ENCODE measurements around the gene LCNL1.
A peak's percentile ranks its signal among the peaks of the same experiment; 100 is the strongest.
"Not testable (repeated sequence)": the region's sequence is repeated elsewhere in the genome, so short reads cannot be mapped to it uniquely, and the experiment has no call there.

The LCNL1 gene

DNA sequence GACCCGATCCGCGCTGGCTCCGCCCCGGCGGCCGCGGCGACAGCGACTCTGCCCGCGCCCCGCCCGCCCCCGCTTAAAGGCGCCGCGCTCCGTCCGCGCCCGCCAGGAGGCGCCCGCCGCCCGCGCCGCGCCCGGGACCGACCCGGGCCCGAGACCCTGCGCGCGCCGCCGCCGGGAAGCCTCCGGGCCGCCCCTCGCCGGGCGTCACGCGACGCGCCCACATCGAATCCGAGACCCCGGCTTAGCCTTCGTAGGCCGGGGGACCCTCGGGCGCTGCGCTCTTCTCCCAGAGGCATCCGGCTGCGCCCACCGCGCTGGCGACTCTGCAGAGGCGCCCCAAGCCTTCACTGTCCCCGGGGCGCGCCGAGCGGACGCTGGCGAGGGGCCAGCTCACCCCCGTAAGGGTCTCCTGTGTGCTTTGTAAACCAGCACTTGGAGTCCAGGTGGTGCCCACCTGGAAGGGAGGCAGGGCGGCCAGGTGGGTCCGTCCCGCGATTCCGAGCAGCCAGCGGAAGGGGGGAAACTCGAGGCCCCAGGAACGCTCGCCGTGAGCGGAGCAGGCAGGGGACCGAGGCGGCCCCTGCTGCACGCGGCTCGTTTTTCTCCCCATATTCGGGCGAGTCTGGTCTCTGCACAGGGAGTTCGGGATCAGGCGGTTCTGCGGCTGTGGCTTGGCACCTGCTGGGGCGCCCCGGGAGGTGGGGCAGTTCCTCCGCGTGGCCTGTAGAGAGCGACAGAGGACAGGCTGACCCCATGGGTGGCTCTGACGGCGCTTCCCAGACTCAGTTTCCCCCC, 45.7 kb downstream of the LCNL1 start:
- DNase-seq = peak; percentile 86

DNA sequence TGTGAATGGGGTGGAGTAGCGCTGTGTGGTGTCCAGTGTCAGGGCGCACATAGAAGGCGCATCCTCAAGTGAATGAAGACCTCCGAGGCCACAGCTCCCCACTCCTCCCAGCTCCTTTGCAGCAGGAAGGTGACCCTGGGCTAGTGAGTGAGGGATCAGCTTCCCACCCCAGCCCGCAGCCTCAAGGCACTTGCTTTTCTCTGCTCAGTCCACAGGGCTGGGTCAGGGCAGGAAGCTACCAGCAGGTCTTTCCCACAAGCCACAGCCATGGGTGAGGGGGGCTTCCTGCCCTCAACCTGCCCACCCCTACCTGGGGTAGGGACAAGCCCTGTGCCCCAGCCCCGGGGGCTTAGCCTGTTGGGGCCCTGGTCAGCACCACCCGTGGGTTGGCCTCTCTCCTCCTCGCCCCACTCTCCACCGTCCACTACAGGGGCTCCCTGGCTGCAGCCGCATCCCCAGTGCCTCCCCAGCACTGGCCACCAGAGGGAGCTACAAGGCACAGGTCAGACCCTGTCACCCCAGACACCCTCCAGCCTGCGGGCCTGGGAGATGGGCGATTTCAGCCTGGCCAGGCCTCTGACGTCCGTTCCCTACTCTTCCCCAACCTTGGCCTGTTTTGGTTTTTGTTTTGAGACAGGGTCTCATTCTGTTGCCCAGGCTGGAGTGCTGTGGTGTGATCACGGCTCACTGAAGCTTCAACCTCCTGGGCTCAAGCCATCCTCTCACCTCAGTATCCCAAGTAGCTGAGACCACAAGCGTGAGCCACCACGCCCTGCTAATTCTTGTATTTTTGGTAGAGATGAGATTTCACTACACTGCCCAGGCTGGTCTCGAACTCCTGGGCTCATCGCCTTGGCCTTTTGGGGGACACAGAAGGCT, 46.5 kb downstream of the LCNL1 start:
- peak; percentile 94 for DNase-seq

DNA sequence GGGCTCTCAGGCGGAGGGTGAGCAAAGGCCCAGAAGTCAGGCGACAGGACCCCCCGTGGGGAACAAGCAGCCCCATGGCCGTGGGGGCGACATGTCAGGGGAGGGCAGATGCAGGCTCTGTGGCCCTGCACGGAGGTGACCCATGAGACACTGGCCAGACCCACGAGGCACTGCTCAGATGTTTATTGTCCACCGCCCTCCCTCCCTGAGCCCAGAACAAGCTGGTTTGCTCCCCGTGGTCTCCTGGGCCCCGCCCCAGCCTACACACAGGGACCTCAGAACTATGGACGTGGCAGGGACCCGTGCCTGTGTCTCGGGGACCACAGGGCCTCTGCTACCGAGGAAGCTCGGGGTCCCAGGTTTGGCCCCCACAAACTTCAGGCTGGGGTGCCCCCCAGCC, 47.2 kb downstream of the LCNL1 start:
- no peak for DNase-seq

DNA sequence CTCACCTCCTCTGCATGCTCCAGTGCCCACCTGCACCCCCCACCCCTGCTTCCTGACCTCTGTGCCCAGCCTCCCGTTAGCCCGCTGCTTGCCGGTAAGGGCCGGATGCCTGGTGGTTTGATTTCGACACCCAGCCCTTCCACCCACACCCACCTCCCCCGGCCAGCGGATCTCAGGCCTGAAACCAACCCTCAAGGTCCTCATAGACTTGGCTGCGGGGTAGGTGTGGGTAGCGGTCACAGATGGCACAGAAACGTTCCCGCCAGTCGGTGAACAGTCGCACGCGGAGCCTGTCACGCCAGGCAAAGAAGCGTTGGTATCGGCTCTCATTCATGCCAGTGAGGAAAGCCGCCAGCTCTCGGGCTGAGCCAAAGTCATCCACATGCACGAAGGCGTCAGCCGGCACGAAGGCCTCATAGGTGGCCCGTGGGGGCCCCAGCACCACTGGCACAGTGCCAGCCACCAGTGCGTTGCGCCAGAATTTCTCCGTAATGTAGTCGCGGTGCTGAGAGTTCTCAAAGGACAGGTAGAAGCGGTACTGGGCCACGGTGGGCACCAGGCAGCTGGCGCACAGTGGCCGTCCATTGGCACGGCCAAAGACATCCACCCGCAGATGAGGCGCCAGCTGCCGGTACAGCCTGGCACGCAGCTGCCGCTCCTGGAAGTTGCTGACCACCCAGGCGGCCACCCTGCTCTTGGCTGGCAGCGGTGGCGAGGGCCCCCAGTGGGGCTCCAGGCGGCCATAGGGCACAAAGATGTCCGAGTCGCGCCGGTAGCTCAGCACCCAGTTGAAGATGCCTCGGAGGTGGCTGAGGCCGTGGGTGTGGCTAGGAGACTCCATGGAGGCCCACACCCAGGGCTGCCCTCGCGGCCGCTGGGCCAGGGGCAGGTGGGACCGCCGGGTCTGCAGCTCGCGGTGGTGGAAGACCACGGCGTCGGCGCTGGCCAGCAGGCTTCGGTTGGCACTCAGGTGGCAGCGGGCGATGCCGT, 48.0 kb downstream of the LCNL1 start:
- peak; percentile 83 for DNase-seq

DNA sequence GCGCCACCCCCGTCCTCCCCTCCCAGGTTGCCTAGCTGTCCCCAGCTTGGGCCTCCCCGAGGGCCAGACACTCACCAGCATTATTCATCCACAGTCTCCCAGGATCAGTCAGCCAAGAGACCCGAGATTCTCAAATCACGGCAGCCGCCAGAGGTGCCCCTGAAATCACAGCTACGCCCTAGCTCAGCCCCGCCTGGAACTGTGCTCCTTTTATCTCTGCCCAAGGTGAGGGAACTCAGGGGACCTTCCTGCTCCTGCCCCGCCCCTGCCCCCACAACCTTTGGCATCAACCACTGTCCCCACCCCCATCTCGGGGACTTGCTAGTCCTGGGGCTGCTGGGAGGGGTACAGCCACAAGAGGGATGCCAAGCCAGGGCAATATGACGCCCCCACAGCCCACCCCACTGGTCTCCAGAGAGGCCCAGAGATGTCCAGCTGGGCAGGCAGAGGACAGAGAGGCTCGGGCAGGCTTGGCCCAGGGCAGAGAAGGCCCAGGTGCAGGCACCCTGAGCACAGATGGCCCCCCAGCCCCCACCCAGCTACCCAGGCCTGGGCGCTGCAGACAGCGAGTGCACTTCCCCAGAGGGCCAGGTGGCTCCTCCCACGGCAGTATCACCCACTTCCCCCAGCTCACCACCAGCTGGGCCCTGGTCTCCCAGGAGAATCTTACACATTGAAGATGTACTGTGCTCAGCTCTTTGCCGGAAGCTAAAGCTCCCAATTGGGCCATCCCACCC, 49.3 kb downstream of the LCNL1 start, which contains the start of gene FUT7:
TSS of gene FUT7 (minus strand) at position 185 of the 737 bp plus-strand sequence. CDS start at position 88, 97 bp downstream.
- no peak for DNase-seq

DNA sequence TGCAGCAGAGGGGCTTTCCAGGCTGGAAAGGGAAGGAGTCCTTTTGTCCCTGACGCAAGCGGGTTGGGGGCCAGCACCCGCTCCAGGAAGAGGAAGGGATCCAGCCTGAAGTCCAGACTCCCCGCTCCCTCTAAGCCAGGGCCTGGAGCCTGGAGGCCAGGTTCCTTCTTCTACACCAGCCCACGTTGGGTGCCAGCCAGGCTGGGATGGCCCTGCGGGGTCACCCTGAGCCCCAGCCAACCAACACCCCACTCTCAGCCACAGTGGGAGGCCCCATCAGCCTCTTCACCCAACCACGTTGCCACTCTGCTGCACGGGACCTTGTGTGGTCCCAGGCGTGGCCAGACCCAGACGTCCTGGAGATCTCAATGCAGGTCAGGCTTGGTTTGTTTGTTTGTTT, 50.1 kb downstream of the LCNL1 start:
- DNase-seq = no peak

DNA sequence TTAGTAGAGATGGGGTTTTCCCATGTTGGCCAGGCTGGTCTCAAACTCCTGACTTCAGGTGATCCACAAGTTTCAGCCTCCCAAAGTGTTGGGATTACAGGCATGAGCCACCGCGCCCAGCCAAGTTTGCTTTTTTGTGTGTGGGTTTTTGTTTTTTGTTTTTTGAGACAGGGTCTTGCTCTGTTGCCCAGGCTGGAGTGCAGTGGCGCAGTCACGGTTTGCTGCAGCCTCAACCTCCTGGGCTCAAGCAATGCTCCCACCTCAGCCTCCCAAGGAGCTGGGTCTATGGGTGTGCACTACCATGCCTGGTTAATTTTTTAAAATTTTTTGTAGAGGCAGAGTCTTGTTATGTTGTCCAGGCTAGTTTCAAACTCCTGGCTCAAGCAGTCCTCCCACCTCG, 50.7 kb downstream of the LCNL1 start:
- not testable (repeated sequence) for DNase-seq

DNA sequence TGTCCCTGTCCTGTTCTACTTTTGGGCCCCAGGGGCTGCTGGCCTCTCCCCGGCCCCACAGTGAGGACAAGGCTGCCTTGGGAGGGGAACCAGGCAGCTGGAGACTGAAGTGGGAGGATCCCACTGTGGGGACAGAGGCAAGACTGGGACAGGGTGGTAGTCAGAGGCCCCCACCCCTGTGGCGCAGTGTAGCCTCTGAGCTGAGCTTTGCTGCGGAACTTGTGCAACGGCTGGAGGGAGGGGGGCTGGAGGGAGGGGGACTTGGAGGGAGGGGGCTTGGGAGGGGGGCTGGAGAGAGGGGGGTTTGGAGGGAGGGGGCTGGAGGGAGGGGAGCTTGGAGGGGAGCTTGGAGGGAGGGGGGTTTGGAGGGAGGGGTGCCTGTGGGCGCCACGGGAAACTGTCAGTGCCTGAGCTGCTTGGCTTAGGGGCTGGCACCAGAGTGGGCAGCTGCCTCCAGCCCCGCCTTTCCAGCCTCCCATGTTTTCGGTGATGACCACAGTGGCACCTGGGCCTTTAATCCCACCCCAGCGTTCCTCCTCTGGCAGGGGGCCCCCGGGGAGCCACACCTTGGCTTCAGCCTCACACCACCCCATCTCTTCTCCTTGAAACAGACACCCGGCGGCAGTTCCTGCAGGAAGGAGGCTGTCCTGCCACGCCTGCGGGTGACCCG, 51.4 kb downstream of the LCNL1 start:
- no peak for DNase-seq

DNA sequence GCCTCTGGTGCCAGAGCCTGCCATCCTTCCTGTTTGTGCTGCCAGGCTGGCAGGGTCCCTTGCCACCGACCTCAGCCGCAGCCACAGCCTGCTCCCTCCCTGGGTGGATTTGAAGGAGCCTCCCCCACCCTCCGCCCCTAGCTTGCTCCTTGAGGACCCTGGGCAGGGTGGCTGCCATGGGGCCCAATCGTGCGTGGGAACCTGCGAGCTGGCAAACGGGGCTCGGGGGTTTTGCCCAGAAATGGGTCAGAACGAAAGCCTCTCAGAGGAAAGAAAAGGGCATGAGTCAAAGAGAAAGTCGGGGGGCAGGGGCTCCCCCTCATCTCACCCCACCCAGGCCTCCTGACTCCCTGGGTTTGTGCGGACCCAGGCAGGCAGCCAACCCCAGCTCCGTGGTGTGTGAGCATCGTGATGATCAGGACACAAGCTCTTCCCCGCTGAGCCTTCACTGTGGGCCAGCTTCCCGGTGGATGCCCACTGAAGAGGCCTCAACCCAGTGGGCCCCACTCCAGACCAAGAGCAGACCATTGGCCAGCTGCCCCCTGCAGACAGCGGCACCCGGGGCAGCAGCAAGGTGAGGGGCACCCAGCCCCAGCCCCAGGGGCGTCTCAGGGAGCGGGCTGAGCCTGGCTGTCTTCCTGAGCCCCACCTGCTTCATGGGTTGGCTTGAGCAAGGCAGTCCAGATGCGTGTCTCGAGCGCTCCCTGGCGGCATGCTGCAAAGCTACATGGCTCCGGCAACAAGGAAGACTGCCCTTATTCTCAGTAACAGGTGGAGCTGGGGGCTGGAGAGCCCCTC, 52.1 kb downstream of the LCNL1 start:
- DNase-seq = peak; percentile 94
